Endometrial microvascular endothelial cells (primary cell): ENCODE data around the gene NPM1. TPM values are rescaled to one million over a fixed set of nuclear protein-coding genes. Genes with fewer than 3 reads are reported as not detected.
"Not testable (repeated sequence)": the region's sequence is repeated elsewhere in the genome, so short reads cannot be mapped to it uniquely, and the experiment has no call there.

Source experiments
- in situ Hi-C: cut with HindIII; loops from 2 replicates; pipeline ENCODE4 v1.10.0; 2017; ENCODE audit warnings: low sequenced_read_pairs, low pct_unique_long_range_greater_than_20kb; ENCODE audit errors: inconsistent ontology term
- total RNA-seq: library from RNA; depleted of rRNA; stranded (reverse); fragments of >200 nt; gene quantifications from one replicate; pipeline ENCODE4 v1.2.3, GENCODE V29; 2015; ENCODE audit errors: inconsistent ontology term

NPM1 gene
- 1,447 TPM for total RNA-seq

GRCh38 chr5:171387345-171387969, at the start of gene NPM1:
Gene NPM1 (plus strand): TSS chr5:171387849. CDS start chr5:171387949, 100 bp downstream.
- in situ Hi-C loops, result no loop called here

GRCh38 chr5:171340042-171340441, 47.6 kb upstream of the NPM1 start:
- in situ Hi-C loops, result no loop called here

- in situ Hi-C loops, result no loop called here
These were observed 47.2 kb upstream of the NPM1 start for GRCh38 chr5:171340491-171340890.

- in situ Hi-C loops, result no loop called here
These were observed 45.1 kb upstream of the NPM1 start for GRCh38 chr5:171342362-171343111.

GRCh38 chr5:171344936-171345608, 42.6 kb upstream of the NPM1 start:
- in situ Hi-C loops, result no loop called here

GRCh38 chr5:171351536-171352073, 36.0 kb upstream of the NPM1 start:
- in situ Hi-C loops, result no loop called here

GRCh38 chr5:171355302-171355724, 32.3 kb upstream of the NPM1 start:
- in situ Hi-C loops, result no loop called here

- in situ Hi-C loops, result no loop called here
These were observed 29.8 kb upstream of the NPM1 start for GRCh38 chr5:171357843-171358242.

GRCh38 chr5:171361151-171361550, 26.5 kb upstream of the NPM1 start:
- in situ Hi-C loops, result not testable (repeated sequence)

- in situ Hi-C loops, result not testable (repeated sequence)
These were observed 24.4 kb upstream of the NPM1 start for GRCh38 chr5:171363249-171363648.

- in situ Hi-C loops, result no loop called here
These were observed 23.8 kb upstream of the NPM1 start for GRCh38 chr5:171363846-171364245.

GRCh38 chr5:171365351-171365750, 22.3 kb upstream of the NPM1 start:
- in situ Hi-C loops, result no loop called here

- in situ Hi-C loops, result no loop called here
These were observed 21.0 kb upstream of the NPM1 start for GRCh38 chr5:171366645-171367044.

GRCh38 chr5:171367424-171368370, 20.0 kb upstream of the NPM1 start:
- in situ Hi-C loops, result no loop called here

GRCh38 chr5:171369056-171369455, 18.6 kb upstream of the NPM1 start:
- in situ Hi-C loops, result no loop called here

- in situ Hi-C loops, result no loop called here
These were observed 17.8 kb upstream of the NPM1 start for GRCh38 chr5:171369898-171370297.

GRCh38 chr5:171370881-171371280, 16.8 kb upstream of the NPM1 start:
- in situ Hi-C loops, result not testable (repeated sequence)

GRCh38 chr5:171371326-171371725, 16.3 kb upstream of the NPM1 start:
- in situ Hi-C loops, result no loop called here

- in situ Hi-C loops, result no loop called here
These were observed 7.7 kb upstream of the NPM1 start for GRCh38 chr5:171379961-171380360.
